KMS-11 (cell line): ENCODE data around the gene IRF4.

ENCODE experiments used
- H2AFZ ChIP-seq: fragments of 200-600 bp; sonication (generic); 2 replicates; pipeline ENCODE4 v1.6.1; 2016; ENCODE audit warnings: antibody characterized with exemption, mixed run types, low read depth
- H3K27ac ChIP-seq: fragments of 200-600 bp; sonication (generic); 2 replicates; pipeline ENCODE4 v1.6.1; 2016; ENCODE audit warnings: mild to moderate bottlenecking, mixed run types
- H3K27me3 ChIP-seq: fragments of 200-600 bp; sonication (generic); 2 replicates; pipeline ENCODE4 v1.6.1; 2017; ENCODE audit warnings: mild to moderate bottlenecking, low read depth, mixed run types, moderate library complexity; ENCODE audit not compliant: insufficient read depth
- H3K36me3 ChIP-seq: fragments of 200-600 bp; sonication (generic); 2 replicates; pipeline ENCODE4 v1.6.1; 2017; ENCODE audit warnings: mild to moderate bottlenecking, mixed run types; ENCODE audit not compliant: insufficient read depth
- H3K4me1 ChIP-seq: fragments of 200-600 bp; sonication (generic); 2 replicates; pipeline ENCODE4 v1.6.1; 2016; ENCODE audit warnings: mild to moderate bottlenecking, low read depth, mixed run types; ENCODE audit not compliant: poor library complexity, severe bottlenecking
- H3K4me2 ChIP-seq: fragments of 200-600 bp; sonication (generic); 2 replicates; pipeline ENCODE4 v1.7.0; 2016; ENCODE audit warnings: mild to moderate bottlenecking, mixed run types
- H3K4me3 ChIP-seq: fragments of 200-600 bp; sonication (generic); IDR thresholded peaks from 2 replicates; pipeline ENCODE4 v1.6.1; 2017; ENCODE audit warnings: low read depth, low read length, mixed read lengths; ENCODE audit not compliant: insufficient read depth
- H3K79me2 ChIP-seq: fragments of 200-600 bp; sonication (generic); 2 replicates; pipeline ENCODE4 v1.6.1; 2016; ENCODE audit warnings: low read depth, mixed run types; ENCODE audit not compliant: insufficient read depth
- H3K9ac ChIP-seq: fragments of 200-600 bp; sonication (generic); 2 replicates; pipeline ENCODE4 v1.6.1; 2016; ENCODE audit warnings: mild to moderate bottlenecking, mixed run types
- H4K20me1 ChIP-seq: fragments of 200-600 bp; sonication (generic); 2 replicates; pipeline ENCODE4 v1.6.1; 2016; ENCODE audit warnings: mild to moderate bottlenecking, mixed run types; ENCODE audit not compliant: insufficient read depth
- TF ChIP-seq, protein P1 (sequence below): fragments of 200-600 bp; sonication (generic); conservative IDR thresholded peaks from 2 replicates; pipeline ENCODE4 v1.6.1; 2017; ENCODE audit warnings: low read depth, mild to moderate bottlenecking, antibody characterized with exemption, low read length, moderate library complexity, mixed read lengths

Gene IRF4

DNA sequence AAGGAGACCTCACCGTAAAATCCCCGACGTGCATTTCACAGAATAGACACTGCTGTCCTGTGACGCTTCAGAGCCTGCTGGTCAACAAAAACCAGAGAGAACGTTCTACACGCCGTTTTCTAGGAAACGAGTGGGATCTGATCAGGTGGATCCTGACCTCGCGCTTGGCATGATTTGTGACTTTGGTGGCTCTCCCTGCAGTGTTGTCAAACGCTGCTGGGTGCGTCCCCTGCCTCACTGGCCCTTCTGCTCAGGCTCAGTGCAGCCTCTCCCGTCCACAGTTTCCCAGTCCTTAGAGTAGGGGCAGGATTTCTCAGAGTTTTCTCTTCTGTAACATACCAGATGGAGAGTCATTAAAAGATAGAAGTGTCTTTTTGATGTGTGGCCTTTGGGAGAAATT, 27.6 kb upstream of the IRF4 start:
- H3K4me2 ChIP-seq = no peak overlapping the region
- H3K9ac ChIP-seq = no peak overlapping the region
- no peak overlapping the region for H3K27ac ChIP-seq
- H3K27me3 ChIP-seq = no peaks in the 10 kb centered on the region
- no peaks in the 10 kb centered on the region for H3K79me2 ChIP-seq
- no peaks in the 10 kb centered on the region for H3K36me3 ChIP-seq
- no peaks in the 10 kb centered on the region for H3K4me1 ChIP-seq
- no peak overlapping the region for H3K4me3 ChIP-seq
- H2AFZ ChIP-seq = no peak overlapping the region
- TF ChIP-seq, protein P1, sequence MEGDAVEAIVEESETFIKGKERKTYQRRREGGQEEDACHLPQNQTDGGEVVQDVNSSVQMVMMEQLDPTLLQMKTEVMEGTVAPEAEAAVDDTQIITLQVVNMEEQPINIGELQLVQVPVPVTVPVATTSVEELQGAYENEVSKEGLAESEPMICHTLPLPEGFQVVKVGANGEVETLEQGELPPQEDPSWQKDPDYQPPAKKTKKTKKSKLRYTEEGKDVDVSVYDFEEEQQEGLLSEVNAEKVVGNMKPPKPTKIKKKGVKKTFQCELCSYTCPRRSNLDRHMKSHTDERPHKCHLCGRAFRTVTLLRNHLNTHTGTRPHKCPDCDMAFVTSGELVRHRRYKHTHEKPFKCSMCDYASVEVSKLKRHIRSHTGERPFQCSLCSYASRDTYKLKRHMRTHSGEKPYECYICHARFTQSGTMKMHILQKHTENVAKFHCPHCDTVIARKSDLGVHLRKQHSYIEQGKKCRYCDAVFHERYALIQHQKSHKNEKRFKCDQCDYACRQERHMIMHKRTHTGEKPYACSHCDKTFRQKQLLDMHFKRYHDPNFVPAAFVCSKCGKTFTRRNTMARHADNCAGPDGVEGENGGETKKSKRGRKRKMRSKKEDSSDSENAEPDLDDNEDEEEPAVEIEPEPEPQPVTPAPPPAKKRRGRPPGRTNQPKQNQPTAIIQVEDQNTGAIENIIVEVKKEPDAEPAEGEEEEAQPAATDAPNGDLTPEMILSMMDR = no peak
- H4K20me1 ChIP-seq = no peaks in the 10 kb centered on the region

DNA sequence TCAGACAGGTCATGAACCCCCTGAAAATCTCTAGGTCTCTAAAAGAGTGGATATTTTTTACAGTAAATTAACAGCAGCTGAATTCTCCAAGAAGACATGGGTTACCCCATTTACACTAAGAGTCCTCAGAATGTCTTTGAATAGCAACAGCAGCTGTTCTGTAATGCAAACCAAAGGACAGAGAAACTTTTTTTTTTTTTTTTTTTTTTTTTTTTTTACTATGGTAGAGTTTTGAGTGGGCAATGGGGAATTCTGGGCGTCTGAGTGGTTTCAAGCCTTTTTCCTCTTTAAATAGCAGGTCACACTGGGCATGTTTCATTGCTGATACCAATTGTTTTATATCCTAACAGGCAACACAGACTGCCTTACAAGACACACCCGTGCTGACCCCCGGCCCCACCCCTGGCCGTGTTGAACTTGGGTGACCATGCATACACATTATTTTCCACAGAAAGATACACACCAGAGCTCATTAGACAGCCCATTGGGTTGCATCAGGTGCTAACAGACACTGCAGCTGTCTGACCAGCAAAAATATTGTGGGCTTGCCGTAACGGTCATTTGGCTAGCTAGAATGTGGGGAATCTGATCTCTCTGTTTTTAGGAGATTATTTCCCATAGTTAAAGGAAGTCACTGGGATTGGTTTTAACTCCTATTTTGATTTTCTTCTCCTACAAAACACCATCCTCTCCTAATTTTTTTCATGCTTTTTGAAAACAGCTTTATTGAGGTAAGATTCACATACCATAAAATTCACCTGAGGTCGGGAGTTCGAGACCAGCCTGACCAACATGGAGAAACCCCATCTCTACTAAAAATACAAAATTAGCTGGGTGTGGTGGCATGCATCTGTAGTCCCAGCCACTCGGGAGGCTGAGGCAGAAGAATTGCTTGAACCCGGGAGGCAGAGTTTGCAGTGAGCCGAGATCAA, 26.7 kb upstream of the IRF4 start:
- Histone ChIP-seq H3K79me2 (no peaks in the 10 kb centered on the region), H3K9ac (no peak overlapping the region), H3K27me3 (no peaks in the 10 kb centered on the region), H3K27ac (no peak overlapping the region), H3K4me3 (no peak overlapping the region), H2AFZ (no peak overlapping the region), H4K20me1 (no peaks in the 10 kb centered on the region), H3K36me3 (no peaks in the 10 kb centered on the region), H3K4me1 (no peaks in the 10 kb centered on the region), H3K4me2 (no peak overlapping the region)
- TF ChIP-seq, protein P1 = no peak

DNA sequence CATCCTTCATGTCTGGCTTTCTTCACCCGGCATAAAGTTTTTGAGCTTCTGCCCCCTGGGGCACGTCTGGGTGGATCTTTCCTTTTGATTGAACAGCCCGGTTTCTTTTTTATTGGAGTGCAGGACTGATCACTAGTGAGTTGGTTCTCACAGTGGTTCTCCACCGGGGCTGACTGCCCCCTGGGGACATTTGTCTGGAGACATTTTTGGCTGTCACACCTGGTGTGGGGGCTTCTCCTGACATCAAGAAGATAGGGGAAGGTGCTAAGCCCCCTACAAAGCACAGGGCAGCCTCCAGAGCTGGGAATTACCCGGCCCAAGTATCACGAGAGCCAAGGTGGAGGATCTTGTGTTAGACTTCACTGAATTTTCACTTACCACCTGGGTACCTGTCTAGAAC, 25.7 kb upstream of the IRF4 start:
- H3K36me3 ChIP-seq = no peaks in the 10 kb centered on the region
- TF ChIP-seq, protein P1 = no peak
- H3K27ac ChIP-seq = no peak overlapping the region
- no peaks in the 10 kb centered on the region for H4K20me1 ChIP-seq
- no peak overlapping the region for H3K4me2 ChIP-seq
- H3K79me2 ChIP-seq = no peaks in the 10 kb centered on the region
- no peaks in the 10 kb centered on the region for H3K4me1 ChIP-seq
- no peaks in the 10 kb centered on the region for H3K27me3 ChIP-seq
- H3K4me3 ChIP-seq = no peak overlapping the region
- H3K9ac ChIP-seq = no peak overlapping the region
- H2AFZ ChIP-seq = no peak overlapping the region

DNA sequence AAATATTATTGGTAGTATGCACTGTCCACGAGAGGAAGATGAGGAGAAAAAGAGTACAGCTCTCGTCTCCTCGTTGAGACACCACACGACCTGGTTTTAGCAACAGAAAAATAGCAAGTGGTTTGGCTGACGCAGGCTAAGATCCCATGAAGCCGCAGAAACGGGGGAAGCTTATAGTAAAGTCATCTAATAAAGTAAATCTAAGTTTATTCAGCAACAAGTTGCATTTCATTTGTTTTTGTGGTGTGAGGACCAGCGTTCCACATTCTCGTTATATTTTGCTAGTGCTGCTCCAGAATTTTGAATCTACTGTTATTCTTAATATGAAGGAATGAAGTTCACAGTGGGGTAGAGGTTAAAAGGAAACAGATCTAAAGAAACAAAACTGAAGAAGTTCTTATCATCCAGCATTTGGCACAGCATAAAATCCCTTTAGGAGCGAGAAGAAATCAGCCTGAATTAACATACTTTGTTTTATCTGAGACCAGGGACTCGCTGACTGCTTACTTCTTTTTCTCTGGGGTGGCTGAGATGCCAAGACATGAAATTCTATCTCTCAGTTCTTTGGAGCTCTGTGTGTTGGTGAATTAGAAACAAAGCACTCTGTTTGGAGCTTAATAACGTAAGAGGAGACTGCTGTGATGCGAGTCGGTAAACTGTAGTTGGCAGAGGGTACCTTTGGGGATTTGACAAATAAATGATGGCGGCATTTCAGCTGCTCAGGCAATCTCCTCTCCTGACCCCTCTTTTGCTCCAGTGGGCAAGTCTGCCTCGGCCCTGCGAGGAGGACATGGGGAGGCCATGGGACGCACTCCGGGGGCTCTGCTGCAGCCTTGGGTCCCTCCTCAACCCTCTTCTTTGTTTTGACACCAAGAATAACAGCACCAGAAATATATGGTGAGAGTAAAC, 24.9 kb upstream of the IRF4 start:
- Histone ChIP-seq H4K20me1 (no peaks in the 10 kb centered on the region), H2AFZ (no peak overlapping the region), H3K27ac (no peak overlapping the region), H3K36me3 (no peaks in the 10 kb centered on the region), H3K79me2 (no peaks in the 10 kb centered on the region), H3K9ac (no peak overlapping the region), H3K4me1 (no peaks in the 10 kb centered on the region), H3K4me2 (no peak overlapping the region), H3K27me3 (no peaks in the 10 kb centered on the region), H3K4me3 (no peak overlapping the region)
- TF ChIP-seq, protein P1 = no peak
